MG63 (cell line): ENCODE measurements around the gene CYB5RL. TPM values are rescaled to one million over a fixed set of nuclear protein-coding genes. Genes with fewer than 3 reads are reported as not detected.
"Not testable (repeated sequence)": the region's sequence is repeated elsewhere in the genome, so short reads cannot be mapped to it uniquely, and the experiment has no call there.

Experiments
- DNase-seq: peaks from one replicate; pipeline ENCODE4 v3.0.0-alpha.2; 2020
- H3K27me3 ChIP-seq: fragments of 250-450 bp; sonication (Bioruptor Pico); 2 replicates; pipeline ENCODE4 v1.5.1; 2020; ENCODE audit warnings: mild to moderate bottlenecking, moderate library complexity
- H3K36me3 ChIP-seq: fragments of 250-450 bp; sonication (Bioruptor Pico); 2 replicates; pipeline ENCODE4 v1.5.1; 2020; ENCODE audit warnings: mild to moderate bottlenecking, moderate library complexity
- H3K4me3 ChIP-seq: fragments of 250-450 bp; sonication (Bioruptor Pico); 2 replicates; pipeline ENCODE4 v1.5.1; 2020; ENCODE audit warnings: mild to moderate bottlenecking, moderate library complexity
- H3K9me3 ChIP-seq: fragments of 250-450 bp; sonication (Bioruptor Pico); 2 replicates; pipeline ENCODE4 v1.5.1; 2020; ENCODE audit warnings: mild to moderate bottlenecking, moderate library complexity
- total RNA-seq: library from RNA; depleted of rRNA; stranded (reverse); fragments of >200 nt; shearing (Covaris generic); gene quantifications from 2 replicates; pipeline ENCODE4 v1.2.3, GENCODE V29; 2014; ENCODE audit warnings: low replicate concordance

The CYB5RL gene
- total RNA-seq, 1 experiment from 2014 or later = 4.7 TPM

DNA sequence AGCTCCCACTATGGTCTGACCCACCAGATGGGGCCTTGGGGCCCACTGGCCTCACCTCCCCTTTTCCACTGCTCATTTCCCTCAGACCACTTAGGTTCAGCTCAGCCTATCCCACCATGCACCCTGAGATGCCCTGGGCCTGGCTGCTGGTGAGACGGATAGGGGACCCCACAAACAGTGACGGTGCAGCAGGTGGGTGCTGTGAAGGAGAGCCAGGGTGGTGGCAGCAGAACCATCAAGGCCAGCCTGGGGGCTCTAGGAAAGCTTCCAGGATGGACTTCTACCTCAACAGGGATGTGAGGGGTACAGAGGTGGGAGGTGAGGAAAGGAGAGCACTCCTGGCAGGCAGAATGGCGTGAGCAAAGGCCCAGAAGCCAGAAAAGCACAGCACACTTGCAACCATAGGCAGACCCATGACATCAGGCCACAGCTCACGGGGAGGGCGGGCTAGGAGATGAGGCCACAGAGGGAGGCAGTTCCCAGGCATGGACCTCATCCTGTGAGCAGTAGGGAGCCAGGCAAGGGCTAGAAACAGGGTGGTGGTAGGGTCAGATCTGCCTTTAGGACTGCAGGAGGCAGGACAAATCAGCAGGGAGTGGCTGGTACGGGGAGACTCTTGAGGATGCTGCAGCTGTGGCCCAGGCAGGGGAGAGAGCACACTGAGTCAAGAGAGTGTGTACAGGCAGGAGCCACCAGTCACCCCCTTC, 23.1 kb downstream of the CYB5RL start:
- no peaks in the 10 kb centered on the region for H3K9me3 ChIP-seq
- DNase-seq = no peak

DNA sequence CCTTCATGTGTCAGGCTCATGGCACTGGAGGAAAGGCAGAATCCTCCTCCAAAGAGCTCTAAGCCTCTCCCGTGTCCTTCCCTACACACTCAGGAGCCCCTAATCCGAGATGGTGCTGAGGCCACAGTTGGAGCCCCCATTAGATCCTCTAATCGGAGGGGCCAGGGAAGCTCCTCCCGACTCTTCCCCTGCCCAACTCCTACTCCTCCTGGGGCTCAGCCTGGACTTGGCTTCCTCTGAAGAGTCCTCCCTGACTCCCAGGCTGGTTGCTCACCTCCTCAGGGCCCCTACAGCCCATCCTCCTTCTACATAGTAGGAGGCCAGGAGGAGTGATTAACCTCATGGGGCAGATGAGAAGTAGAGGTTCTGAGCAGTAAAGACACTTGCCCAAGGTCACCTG, 25.7 kb downstream of the CYB5RL start:
- H3K36me3 ChIP-seq = no peaks in the 10 kb centered on the region
- H3K9me3 ChIP-seq = no peaks in the 10 kb centered on the region
- no peak overlapping the region for H3K4me3 ChIP-seq
- DNase-seq = no peak
- no peaks in the 10 kb centered on the region for H3K27me3 ChIP-seq

More for the DNA sequence above, 23.1 kb downstream of the CYB5RL start:
- H3K36me3 ChIP-seq = no peaks in the 10 kb centered on the region
- no peak overlapping the region for H3K4me3 ChIP-seq
- no peaks in the 10 kb centered on the region for H3K27me3 ChIP-seq

DNA sequence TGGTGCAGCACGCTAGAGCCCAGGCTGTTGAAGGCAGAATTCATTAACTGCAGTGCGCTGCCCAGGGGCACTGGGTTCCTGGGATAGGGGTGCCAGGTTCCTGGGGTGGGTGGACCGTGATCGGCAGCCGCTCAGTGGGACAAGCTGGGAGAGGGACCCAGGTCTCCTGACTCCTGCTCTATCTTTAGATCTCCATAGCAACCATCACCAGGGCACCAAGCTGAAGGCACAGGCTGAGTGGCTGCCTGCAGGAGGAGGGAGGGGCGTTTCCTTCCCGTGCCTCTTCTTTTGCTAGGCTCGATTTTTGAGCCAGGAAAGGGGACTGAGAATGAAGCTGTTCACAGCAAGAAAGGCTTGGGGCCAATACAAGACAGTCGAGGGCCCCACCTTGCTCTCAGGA, 26.1 kb downstream of the CYB5RL start:
- no peak for DNase-seq
- H3K9me3 ChIP-seq = no peaks in the 10 kb centered on the region
- H3K36me3 ChIP-seq = no peaks in the 10 kb centered on the region
- no peak overlapping the region for H3K4me3 ChIP-seq
- H3K27me3 ChIP-seq = no peaks in the 10 kb centered on the region

DNA sequence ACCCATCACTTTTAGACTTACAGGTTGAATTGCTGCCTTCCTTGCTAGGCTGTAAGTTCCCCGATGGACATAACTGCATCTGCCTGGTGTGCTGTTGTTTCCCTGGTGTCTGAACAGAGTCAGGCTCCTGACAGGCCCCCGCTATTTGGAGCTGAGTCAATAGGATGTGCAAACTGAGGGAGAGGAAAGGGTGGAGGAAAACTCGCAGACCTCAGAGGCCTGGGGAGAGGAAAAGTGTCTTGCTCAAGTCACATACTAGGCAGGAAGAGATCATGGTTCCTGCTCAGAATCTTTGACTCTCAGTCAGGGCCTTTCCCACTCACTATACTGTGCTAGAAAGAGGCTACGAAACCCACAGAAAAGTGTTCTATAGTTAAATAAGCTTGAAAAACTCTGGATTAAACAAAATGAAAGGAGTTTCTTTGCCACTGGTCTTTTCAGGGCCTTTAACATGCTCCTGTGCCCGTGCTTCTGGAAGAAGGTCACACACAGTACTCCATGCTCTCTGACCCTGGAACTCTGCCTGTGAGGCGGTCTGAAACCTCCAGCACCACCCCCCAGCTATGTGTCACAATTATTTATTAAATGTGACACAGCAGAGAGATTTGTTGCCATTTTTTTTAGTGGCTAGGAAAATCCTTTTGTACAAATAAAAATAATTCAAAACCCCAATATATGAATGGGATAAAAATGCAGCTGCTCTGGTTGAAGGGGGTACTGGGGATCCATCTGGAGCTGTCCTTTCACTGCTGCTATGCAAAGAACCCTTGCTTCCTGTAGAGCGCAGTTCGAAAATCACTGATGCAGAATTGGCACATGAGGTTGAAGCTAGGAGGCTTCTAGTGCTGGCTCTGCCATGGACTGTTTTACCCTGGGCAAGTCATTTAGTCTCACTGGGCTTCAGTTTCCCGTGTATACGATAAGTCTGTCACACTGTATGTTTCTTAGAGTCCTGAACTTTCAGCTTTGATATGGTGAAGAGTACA, 26.9 kb downstream of the CYB5RL start:
- no peak for DNase-seq
- Histone ChIP-seq H3K27me3 (no peaks in the 10 kb centered on the region), H3K9me3 (no peaks in the 10 kb centered on the region), H3K4me3 (no peak overlapping the region), H3K36me3 (no peaks in the 10 kb centered on the region)

DNA sequence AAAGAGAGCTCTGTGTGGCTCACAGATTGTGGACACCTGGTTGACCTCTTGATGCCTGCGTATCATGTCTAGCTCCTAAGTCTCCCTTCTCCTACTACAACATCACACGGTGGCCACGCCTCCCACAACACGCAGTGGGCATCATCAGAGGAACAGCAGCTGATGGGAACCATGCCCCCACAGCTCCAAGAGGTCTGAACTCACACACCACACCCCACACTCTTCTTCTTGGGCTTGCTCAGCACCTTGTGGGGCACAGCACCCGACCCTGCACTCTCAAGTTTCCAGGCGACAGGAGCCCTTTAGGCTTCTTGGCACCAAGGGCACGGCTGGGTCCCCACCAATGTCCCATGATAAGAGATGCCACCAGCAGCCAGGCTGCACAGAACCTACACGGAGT, 28.2 kb downstream of the CYB5RL start:
- Histone ChIP-seq H3K27me3 (no peaks in the 10 kb centered on the region), H3K4me3 (no peak overlapping the region), H3K9me3 (no peaks in the 10 kb centered on the region), H3K36me3 (no peaks in the 10 kb centered on the region)
- no peak for DNase-seq

DNA sequence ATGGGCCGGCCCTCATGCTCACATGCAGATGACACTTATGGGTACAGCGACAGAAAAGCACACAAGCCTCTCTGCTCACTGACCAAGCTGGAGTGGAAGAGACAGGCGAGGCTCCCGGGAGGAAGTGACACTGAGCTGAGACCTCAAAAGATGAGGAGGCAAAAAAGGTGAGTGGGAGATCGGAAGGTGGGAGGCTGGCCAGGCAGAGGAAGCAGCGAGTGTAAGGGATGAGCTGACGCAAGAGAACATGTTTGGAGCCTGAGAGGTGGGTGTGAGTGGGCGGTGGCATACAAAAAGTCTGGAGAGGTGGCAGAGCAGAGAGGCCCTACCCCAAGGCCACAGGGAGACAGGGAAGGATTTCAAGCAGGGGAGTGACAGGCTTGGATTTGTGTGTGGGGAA, 28.8 kb downstream of the CYB5RL start:
- Histone ChIP-seq H3K4me3 (no peak overlapping the region), H3K36me3 (no peaks in the 10 kb centered on the region), H3K27me3 (no peaks in the 10 kb centered on the region), H3K9me3 (no peaks in the 10 kb centered on the region)
- no peak for DNase-seq

DNA sequence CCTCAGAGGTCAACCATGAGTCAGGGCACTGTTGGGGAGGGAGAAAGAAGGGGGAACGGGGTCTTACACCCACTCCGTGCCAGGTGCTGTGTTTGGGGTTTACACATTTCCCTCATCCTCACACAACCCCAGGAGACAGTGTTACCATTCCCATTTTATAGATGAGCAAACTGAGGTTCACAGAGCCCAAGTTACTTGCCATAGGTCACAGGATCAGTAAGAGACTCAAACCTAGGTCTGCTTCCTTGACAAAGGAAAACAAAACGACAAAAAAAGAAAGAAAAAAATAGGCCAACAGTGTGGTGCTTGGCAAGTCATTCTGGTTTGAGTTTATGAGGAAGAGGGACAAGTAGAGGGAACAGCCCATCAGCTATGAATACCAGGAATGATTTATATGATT, 30.8 kb downstream of the CYB5RL start:
- Histone ChIP-seq H3K27me3 (no peaks in the 10 kb centered on the region), H3K4me3 (no peak overlapping the region), H3K9me3 (no peaks in the 10 kb centered on the region), H3K36me3 (no peaks in the 10 kb centered on the region)
- DNase-seq = no peak

DNA sequence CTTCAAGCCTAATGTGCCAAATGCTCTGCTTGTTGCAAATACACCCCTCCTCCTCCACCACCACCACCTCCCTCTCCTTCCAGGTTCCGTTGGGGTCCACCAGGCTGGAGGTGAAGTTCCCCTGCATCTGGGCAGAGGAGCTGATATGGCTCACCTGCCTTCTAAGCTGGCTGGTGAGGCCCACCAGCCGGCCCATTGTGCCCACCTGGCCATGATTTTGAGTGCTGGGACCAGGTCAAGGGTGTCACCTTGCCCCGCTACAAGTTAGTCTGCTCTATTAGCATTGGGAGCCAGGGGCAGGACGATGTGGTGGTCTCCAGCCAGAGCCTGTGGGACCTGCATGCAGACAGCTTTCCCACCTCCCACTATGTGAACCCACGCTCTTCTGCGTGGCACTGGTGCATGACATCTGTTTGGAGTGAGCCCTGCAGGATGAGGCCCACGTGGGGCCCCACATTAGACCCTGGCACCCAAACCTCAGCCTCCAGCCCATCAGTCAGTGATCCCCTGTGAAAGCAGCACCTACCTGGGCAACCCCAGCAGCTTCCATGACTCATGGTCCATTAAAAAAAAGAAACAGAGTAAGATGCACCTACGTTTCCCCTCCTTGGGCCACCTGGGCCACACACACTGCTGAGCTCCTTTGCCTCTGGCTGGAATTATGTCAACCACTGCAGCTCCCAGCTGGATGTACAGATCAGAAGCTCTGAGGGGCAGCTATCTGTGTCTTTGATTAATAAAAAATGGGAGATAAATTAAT, 31.4 kb downstream of the CYB5RL start:
- Histone ChIP-seq H3K4me3 (no peak overlapping the region), H3K36me3 (no peaks in the 10 kb centered on the region), H3K9me3 (no peaks in the 10 kb centered on the region), H3K27me3 (no peaks in the 10 kb centered on the region)
- DNase-seq = no peak

DNA sequence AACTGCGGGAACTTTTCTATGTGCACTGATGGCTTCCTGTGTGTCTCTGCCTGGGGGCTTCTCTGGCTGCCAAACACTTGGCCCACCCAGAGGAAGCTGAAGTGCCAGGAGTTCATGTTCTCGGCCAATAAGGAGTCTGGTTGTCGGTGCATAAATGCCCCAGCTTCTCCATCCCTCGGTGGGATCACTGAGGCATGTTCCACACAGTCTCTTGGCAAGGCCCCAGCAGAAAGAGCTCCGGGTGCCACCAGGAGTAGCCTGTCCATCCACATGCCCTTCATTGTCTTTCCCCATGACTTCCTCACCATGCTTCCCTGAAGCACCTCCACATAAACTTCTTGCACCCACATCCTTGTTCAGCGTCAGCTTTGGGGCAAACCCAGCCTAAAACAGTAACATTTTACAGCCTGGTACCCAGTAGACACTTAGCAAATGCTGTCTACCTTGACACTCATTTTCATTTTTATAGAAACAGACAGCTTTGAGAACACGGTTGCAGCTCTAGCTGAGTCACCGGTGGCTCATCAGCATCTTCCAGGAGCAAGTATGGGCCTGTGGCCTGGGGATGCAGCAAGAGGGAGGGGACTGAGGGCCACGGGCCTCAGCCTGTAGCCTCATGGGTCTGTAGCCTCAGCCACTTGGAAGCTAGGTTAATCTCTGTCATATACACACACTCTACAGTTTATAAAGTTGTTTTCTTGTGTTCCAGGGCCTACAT, 32.2 kb downstream of the CYB5RL start:
- DNase-seq = peak; percentile 66
- Histone ChIP-seq H3K27me3 (no peaks in the 10 kb centered on the region), H3K4me3 (no peak overlapping the region), H3K36me3 (no peaks in the 10 kb centered on the region), H3K9me3 (no peaks in the 10 kb centered on the region)

DNA sequence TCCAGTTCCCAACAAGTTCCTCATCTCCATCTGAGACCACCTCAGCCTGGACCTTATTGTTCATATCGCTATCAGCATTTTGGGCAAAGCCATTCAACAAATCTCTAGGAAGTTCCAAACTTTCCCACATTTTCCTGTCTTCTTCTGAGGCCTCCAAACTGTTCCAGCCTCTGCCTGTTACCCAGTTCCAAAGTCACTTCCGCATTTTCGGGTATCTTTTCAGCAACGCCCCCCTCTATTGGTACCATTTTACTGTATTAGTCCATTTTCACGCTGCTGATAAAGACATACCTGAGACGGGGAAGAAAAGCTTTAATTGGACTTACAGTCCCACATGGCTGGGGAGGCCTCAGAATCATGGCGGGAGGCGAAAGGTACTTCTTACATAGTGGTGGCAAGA, 33.5 kb downstream of the CYB5RL start:
- not testable (repeated sequence) for H3K36me3 ChIP-seq, H3K27me3 ChIP-seq, H3K9me3 ChIP-seq, H3K4me3 ChIP-seq, DNase-seq

DNA sequence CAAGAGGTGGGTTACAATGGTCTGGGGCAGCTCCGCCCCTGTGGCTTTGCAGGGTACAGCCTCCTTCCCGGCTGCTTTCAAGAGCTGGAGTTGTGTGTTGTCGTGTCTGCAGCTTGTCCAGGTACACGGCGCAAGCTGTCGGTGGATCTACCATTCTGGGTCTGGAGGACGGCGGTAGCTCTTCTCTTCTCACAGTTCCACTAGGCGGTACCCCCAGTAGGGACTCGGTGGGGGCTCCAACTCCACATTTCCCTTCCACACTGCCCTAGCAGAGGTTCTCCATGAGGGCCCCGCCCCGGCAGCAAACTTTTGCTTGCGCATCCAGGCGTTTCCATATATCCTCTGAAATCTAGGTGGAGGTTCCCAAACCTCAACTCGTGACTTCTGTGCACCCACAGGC, 34.7 kb downstream of the CYB5RL start:
- Histone ChIP-seq H3K9me3 (no peaks in the 10 kb centered on the region), H3K36me3 (no peaks in the 10 kb centered on the region), H3K4me3 (no peak overlapping the region), H3K27me3 (no peaks in the 10 kb centered on the region)
- no peak for DNase-seq

DNA sequence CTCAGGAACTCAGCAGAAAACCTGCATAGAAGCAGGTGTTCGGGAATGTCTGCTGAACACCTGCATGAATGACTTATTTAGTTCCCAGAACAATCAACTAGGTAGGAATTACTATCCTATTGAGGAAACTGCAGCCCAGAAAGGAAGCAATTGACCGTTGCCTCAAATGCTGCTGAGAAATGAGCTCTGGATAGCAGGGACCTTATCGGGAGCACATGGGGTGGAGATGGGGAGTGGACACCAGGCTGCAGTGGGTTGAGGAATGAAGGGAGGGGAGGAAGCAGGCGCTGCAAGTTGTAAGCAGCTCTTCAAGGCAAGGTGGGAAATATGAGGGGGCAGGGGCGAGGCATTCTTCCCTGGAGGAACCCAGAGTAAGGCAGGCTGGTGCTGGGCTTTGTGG, 36.3 kb downstream of the CYB5RL start:
- Histone ChIP-seq H3K4me3 (no peak overlapping the region), H3K9me3 (no peaks in the 10 kb centered on the region), H3K27me3 (no peaks in the 10 kb centered on the region), H3K36me3 (no peaks in the 10 kb centered on the region)
- no peak for DNase-seq

DNA sequence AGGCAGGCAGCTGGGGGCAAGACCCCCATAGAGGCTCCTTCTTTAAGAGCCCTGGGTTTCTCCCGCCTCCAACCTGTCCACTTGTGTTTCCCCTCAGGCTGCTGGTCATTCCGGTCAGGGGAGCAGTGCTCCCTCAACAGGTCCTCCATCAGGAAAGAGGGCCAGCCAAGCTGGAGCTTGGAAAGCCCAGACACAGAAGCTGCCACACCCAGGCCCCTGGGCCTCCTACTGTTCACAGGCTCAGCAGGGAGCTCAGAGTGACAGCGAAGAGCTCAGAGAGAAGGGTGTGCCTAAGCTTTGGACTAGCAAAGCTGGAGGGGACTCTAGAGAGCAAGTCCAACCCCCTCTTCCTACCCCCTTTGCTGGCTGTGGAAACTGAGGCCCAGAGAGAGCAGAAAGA, 36.8 kb downstream of the CYB5RL start:
- Histone ChIP-seq H3K9me3 (no peaks in the 10 kb centered on the region), H3K27me3 (no peaks in the 10 kb centered on the region), H3K36me3 (no peaks in the 10 kb centered on the region), H3K4me3 (no peak overlapping the region)
- no peak for DNase-seq

DNA sequence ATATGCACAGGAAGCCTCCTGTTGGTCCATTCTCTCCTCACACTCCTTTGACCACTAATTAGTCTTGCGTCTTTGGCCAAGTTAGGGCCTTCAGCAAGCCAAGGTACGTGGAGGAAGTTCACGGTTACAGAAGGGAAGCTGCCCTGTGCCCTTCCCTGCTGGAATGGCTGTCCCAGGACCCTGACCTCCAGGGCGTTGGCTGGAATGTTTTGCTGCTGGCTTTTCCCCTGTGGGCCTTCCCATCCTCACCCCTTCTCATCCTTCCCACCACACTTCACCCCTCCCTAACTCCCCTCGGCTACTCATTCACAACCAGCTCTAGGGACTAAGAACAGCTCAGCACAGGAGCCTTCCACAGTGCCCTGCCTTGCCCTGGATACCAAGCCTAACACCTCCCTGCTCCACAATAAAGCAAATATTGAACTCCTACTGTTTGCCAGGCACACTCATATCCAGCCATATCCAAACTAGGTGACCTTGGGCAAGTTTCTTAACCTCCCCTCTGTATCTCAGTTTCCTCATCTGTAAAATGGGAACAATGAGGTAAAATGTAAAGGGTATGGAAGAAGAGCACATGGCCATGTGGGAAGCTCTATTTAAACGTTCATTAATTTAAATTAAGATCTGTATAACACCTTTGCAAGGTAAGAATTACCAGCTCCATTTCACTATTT, 38.2 kb downstream of the CYB5RL start:
- no peak overlapping the region for H3K4me3 ChIP-seq
- H3K27me3 ChIP-seq = no peaks in the 10 kb centered on the region
- no peak for DNase-seq
- no peaks in the 10 kb centered on the region for H3K36me3 ChIP-seq
- H3K9me3 ChIP-seq = no peaks in the 10 kb centered on the region

DNA sequence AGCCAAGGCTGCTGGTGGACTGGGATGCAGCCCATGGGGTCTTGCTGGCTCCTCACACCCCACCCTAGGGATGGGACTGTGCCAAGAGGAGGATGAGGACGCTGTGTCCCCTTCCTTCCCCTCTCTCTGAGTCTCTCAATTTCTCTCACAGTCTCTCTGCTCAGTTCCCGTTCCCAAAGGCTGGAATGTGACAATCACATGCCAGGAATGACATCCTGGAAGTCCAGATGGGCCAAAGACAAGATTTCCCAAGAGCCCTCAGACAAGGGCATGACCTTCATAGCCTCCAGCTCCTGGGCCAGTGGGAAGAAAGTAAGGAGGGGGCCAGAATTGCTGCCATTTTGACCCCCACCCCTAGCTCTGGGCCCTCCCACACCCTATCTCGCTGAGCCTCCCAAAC, 39.5 kb downstream of the CYB5RL start:
- H3K27me3 ChIP-seq = no peaks in the 10 kb centered on the region
- no peak overlapping the region for H3K4me3 ChIP-seq
- H3K9me3 ChIP-seq = no peaks in the 10 kb centered on the region
- DNase-seq = no peak
- no peaks in the 10 kb centered on the region for H3K36me3 ChIP-seq

DNA sequence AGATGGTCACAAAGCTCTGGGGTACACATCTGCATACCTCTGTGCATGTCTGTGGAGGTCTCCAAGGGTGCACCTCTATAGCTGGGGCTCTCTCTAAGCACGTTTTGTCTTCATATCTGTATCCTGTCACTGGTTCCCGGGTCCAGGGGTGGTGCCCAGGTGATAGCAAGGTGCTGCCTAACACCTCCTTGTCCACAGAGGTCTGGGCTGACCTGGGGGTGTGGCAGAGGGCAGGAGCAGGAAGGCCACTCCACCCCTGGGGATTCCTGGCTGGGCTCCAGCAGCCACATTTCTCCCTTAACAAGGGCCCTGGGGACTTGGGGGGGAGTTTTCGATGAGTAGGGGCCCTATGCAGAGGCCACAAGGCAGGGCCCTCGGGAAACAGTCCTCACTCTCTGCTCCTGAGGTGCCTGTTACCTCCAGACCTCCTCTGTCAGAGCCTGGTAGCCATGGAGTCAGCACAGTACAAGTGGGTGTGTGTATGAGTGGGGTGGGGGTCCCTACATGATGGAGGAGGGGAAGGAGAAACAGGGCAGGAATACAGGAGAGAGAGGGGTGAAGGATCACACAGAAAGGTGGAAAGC, 40.0 kb downstream of the CYB5RL start:
- H3K27me3 ChIP-seq = no peaks in the 10 kb centered on the region
- no peaks in the 10 kb centered on the region for H3K36me3 ChIP-seq
- DNase-seq = no peak
- no peaks in the 10 kb centered on the region for H3K9me3 ChIP-seq
- no peak overlapping the region for H3K4me3 ChIP-seq
